ENCODE results near the gene CDH9.

CDH9 gene

GRCh38 chr5:26893078-26893477 lies 145.3 kb downstream of the CDH9 start:
- H3K4me1 ChIP-seq (ENCODE audit: control insufficient read depth in 5 of 5, insufficient read depth in 5 of 5, low read length in 5 of 5) = no peaks in the 10 kb centered on the region
- H3K4me3 ChIP-seq (ENCODE audit: low read depth in 1 of 5, low read length in 5 of 5) = no peak overlapping the region
- no peak overlapping the region for H3K27ac ChIP-seq (ENCODE audit: low read depth, low read length)
- H3K9ac ChIP-seq (ENCODE audit: low read length in 5 of 5) = no peak overlapping the region
- H3K9me3 ChIP-seq (ENCODE audit: control insufficient read depth in 5 of 5, low read length in 5 of 5) = no peaks in the 10 kb centered on the region
- no peaks in the 10 kb centered on the region for H3K36me3 ChIP-seq (ENCODE audit: control insufficient read depth in 5 of 5, insufficient read depth in 5 of 5, low read length in 5 of 5)
- H3K27me3 ChIP-seq (ENCODE audit: control insufficient read depth in 5 of 5, insufficient read depth in 4 of 5, low read length in 5 of 5) = no peaks in the 10 kb centered on the region

DNA sequence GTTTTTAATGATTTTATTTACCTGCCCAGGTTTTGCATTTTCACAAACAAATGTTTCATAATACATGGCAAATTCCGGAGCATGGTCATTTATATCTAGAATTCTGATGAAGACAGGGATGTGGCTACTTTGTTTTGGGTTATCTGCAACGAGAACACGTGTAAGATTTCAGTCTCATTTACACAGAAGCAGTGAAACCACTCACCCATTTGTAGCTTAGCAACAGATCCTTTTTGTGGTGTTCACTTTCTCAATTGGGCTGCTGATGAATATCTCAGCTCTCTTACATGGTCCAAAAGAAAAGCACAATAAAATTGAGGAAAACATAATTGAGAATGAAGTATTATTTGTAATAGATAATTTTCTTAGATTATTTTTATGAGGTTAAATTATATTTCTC lies 148.6 kb downstream of the CDH9 start:
- no peaks in the 10 kb centered on the region for H3K36me3 ChIP-seq (ENCODE audit: control insufficient read depth in 5 of 5, insufficient read depth in 5 of 5, low read length in 5 of 5)
- H3K27me3 ChIP-seq (ENCODE audit: control insufficient read depth in 5 of 5, insufficient read depth in 4 of 5, low read length in 5 of 5) = no peaks in the 10 kb centered on the region
- H3K9ac ChIP-seq (ENCODE audit: low read length in 5 of 5) = no peak overlapping the region
- no peak overlapping the region for H3K4me3 ChIP-seq (ENCODE audit: low read depth in 1 of 5, low read length in 5 of 5)
- no peak overlapping the region for H3K27ac ChIP-seq (ENCODE audit: low read depth, low read length)
- H3K4me1 ChIP-seq (ENCODE audit: control insufficient read depth in 5 of 5, insufficient read depth in 5 of 5, low read length in 5 of 5) = no peaks in the 10 kb centered on the region
- H3K9me3 ChIP-seq (ENCODE audit: control insufficient read depth in 5 of 5, low read length in 5 of 5) = peaks cover 0 to 2% (median 0%) of the 10 kb centered on the region in 5 donors

GRCh38 chr5:26884481-26884880 lies 153.9 kb downstream of the CDH9 start:
- Histone ChIP-seq H3K9me3 (ENCODE audit: control insufficient read depth in 5 of 5, low read length in 5 of 5) (peaks cover 0 to 2% (median 0%) of the 10 kb centered on the region in 5 donors), H3K4me3 (ENCODE audit: low read depth in 1 of 5, low read length in 5 of 5) (no peak overlapping the region), H3K27me3 (ENCODE audit: control insufficient read depth in 5 of 5, insufficient read depth in 4 of 5, low read length in 5 of 5) (no peaks in the 10 kb centered on the region), H3K9ac (ENCODE audit: low read length in 5 of 5) (no peak overlapping the region), H3K27ac (ENCODE audit: low read depth, low read length) (no peak overlapping the region), H3K36me3 (ENCODE audit: control insufficient read depth in 5 of 5, insufficient read depth in 5 of 5, low read length in 5 of 5) (no peaks in the 10 kb centered on the region), H3K4me1 (ENCODE audit: control insufficient read depth in 5 of 5, insufficient read depth in 5 of 5, low read length in 5 of 5) (no peaks in the 10 kb centered on the region)

GRCh38 chr5:26883375-26883774 lies 155.0 kb downstream of the CDH9 start:
- H3K4me3 ChIP-seq (ENCODE audit: low read depth in 1 of 5, low read length in 5 of 5) = no peak overlapping the region
- H3K36me3 ChIP-seq (ENCODE audit: control insufficient read depth in 5 of 5, insufficient read depth in 5 of 5, low read length in 5 of 5) = no peaks in the 10 kb centered on the region
- no peaks in the 10 kb centered on the region for H3K4me1 ChIP-seq (ENCODE audit: control insufficient read depth in 5 of 5, insufficient read depth in 5 of 5, low read length in 5 of 5)
- H3K27me3 ChIP-seq (ENCODE audit: control insufficient read depth in 5 of 5, insufficient read depth in 4 of 5, low read length in 5 of 5) = no peaks in the 10 kb centered on the region
- H3K27ac ChIP-seq (ENCODE audit: low read depth, low read length) = no peak overlapping the region
- peaks cover 0 to 2% (median 0%) of the 10 kb centered on the region in 5 donors for H3K9me3 ChIP-seq (ENCODE audit: control insufficient read depth in 5 of 5, low read length in 5 of 5)
- H3K9ac ChIP-seq (ENCODE audit: low read length in 5 of 5) = no peak overlapping the region

GRCh38 chr5:26881901-26882300 lies 156.5 kb downstream of the CDH9 start:
- no peaks in the 10 kb centered on the region for H3K27me3 ChIP-seq (ENCODE audit: control insufficient read depth in 5 of 5, insufficient read depth in 4 of 5, low read length in 5 of 5)
- H3K4me3 ChIP-seq (ENCODE audit: low read depth in 1 of 5, low read length in 5 of 5) = no peak overlapping the region
- H3K9me3 ChIP-seq (ENCODE audit: control insufficient read depth in 5 of 5, low read length in 5 of 5) = peaks cover 0 to 2% (median 0%) of the 10 kb centered on the region in 5 donors
- no peak overlapping the region for H3K27ac ChIP-seq (ENCODE audit: low read depth, low read length)
- no peaks in the 10 kb centered on the region for H3K4me1 ChIP-seq (ENCODE audit: control insufficient read depth in 5 of 5, insufficient read depth in 5 of 5, low read length in 5 of 5)
- H3K36me3 ChIP-seq (ENCODE audit: control insufficient read depth in 5 of 5, insufficient read depth in 5 of 5, low read length in 5 of 5) = no peaks in the 10 kb centered on the region
- H3K9ac ChIP-seq (ENCODE audit: low read length in 5 of 5) = no peak overlapping the region

DNA sequence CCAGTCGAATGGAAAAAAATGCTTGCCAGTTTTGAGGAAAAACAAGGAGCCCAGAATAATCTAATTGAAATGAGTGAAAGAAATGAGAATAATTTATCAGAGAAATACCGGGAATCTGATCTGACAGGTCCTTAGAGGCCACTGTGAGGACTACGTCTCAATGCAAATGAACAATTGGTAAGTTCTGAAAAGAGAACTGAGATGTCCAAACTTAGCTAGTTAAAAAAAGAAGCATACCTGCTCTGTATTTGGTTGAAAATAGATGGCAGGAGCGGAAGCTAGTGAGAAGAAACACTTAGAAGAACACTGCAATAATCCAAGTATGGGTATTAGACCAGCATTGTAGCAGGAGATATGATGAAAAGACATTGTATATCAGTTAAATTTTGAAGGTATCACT lies 161.2 kb downstream of the CDH9 start:
- H3K4me3 ChIP-seq (ENCODE audit: low read depth in 1 of 5, low read length in 5 of 5) = no peak overlapping the region
- H3K9me3 ChIP-seq (ENCODE audit: control insufficient read depth in 5 of 5, low read length in 5 of 5) = no peaks in the 10 kb centered on the region
- H3K4me1 ChIP-seq (ENCODE audit: control insufficient read depth in 5 of 5, insufficient read depth in 5 of 5, low read length in 5 of 5) = no peaks in the 10 kb centered on the region
- H3K27me3 ChIP-seq (ENCODE audit: control insufficient read depth in 5 of 5, insufficient read depth in 4 of 5, low read length in 5 of 5) = no peaks in the 10 kb centered on the region
- no peak overlapping the region for H3K9ac ChIP-seq (ENCODE audit: low read length in 5 of 5)
- H3K27ac ChIP-seq (ENCODE audit: low read depth, low read length) = no peak overlapping the region
- H3K36me3 ChIP-seq (ENCODE audit: control insufficient read depth in 5 of 5, insufficient read depth in 5 of 5, low read length in 5 of 5) = no peaks in the 10 kb centered on the region

DNA sequence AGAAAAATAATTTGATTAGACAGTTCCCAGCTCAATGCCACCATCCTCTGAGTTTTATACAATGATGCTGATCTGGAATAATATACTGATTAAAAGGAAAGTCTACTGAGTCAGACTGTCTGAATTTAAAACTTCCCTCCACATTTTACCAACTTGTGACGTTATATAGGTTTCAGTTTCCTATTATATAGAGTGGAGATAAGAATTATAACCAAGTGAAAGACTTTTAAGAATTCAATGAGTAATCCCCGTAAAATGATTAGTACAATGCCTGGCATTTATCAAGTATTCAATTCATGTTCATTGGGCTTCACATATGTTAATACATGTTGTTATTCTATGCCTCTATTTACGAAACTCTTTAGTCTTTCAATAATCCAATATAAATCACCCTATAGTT lies 166.0 kb downstream of the CDH9 start:
- Histone ChIP-seq H3K4me3 (ENCODE audit: low read depth in 1 of 5, low read length in 5 of 5) (no peak overlapping the region), H3K27me3 (ENCODE audit: control insufficient read depth in 5 of 5, insufficient read depth in 4 of 5, low read length in 5 of 5) (no peaks in the 10 kb centered on the region), H3K9ac (ENCODE audit: low read length in 5 of 5) (no peak overlapping the region), H3K4me1 (ENCODE audit: control insufficient read depth in 5 of 5, insufficient read depth in 5 of 5, low read length in 5 of 5) (peaks cover 0 to 4% (median 0%) of the 10 kb centered on the region in 5 donors), H3K27ac (ENCODE audit: low read depth, low read length) (no peak overlapping the region), H3K36me3 (ENCODE audit: control insufficient read depth in 5 of 5, insufficient read depth in 5 of 5, low read length in 5 of 5) (no peaks in the 10 kb centered on the region), H3K9me3 (ENCODE audit: control insufficient read depth in 5 of 5, low read length in 5 of 5) (no peaks in the 10 kb centered on the region)

- H3K36me3 ChIP-seq (ENCODE audit: control insufficient read depth in 5 of 5, insufficient read depth in 5 of 5, low read length in 5 of 5) = no peaks in the 10 kb centered on the region
- no peak overlapping the region for H3K27ac ChIP-seq (ENCODE audit: low read depth, low read length)
- no peaks in the 10 kb centered on the region for H3K9me3 ChIP-seq (ENCODE audit: control insufficient read depth in 5 of 5, low read length in 5 of 5)
- peaks cover 0 to 4% (median 0%) of the 10 kb centered on the region in 5 donors for H3K4me1 ChIP-seq (ENCODE audit: control insufficient read depth in 5 of 5, insufficient read depth in 5 of 5, low read length in 5 of 5)
- H3K9ac ChIP-seq (ENCODE audit: low read length in 5 of 5) = no peak overlapping the region
- H3K4me3 ChIP-seq (ENCODE audit: low read depth in 1 of 5, low read length in 5 of 5) = no peak overlapping the region
- H3K27me3 ChIP-seq (ENCODE audit: control insufficient read depth in 5 of 5, insufficient read depth in 4 of 5, low read length in 5 of 5) = no peaks in the 10 kb centered on the region
Measured at GRCh38 chr5:26869781-26870180, 168.6 kb downstream of the CDH9 start.

DNA sequence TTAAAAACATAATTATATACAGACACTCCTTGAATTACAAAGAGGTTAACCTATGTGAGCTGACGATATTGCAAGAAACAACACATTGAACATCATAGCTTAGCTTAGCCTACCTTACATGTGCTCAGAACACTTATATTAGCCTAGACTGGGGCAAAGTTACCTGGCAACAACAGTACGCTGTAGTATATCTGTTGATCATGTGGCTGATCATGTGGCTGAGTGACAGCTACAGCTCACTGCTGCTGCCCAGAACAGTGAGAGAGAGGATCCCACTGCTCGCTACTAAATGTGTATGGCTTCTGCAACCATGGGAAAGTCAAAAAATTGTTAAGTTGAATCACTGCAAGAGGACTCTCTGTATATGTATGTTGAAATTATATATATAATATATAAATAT lies 169.9 kb downstream of the CDH9 start:
- Histone ChIP-seq H3K27ac (ENCODE audit: low read depth, low read length) (no peak overlapping the region), H3K9me3 (ENCODE audit: control insufficient read depth in 5 of 5, low read length in 5 of 5) (no peaks in the 10 kb centered on the region), H3K4me1 (ENCODE audit: control insufficient read depth in 5 of 5, insufficient read depth in 5 of 5, low read length in 5 of 5) (peaks cover 0 to 4% (median 0%) of the 10 kb centered on the region in 5 donors), H3K27me3 (ENCODE audit: control insufficient read depth in 5 of 5, insufficient read depth in 4 of 5, low read length in 5 of 5) (no peaks in the 10 kb centered on the region), H3K36me3 (ENCODE audit: control insufficient read depth in 5 of 5, insufficient read depth in 5 of 5, low read length in 5 of 5) (no peaks in the 10 kb centered on the region), H3K4me3 (ENCODE audit: low read depth in 1 of 5, low read length in 5 of 5) (no peak overlapping the region), H3K9ac (ENCODE audit: low read length in 5 of 5) (no peak overlapping the region)

DNA sequence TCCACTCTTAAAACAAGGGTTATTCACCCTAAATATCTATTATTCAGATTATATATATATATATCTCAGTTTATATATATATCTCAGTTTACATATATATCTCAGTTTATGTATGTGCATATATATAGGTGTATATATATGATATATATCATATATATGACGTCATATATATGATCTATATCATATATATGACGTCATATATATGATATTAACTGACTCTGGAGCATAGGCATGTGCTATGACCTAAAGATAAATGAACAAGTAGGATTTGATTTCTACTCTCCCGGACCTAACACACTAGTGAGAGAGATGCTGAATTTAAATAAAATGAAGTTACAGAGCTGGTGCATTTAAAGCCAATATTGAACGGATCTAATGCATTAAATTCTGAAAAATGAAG lies 174.3 kb downstream of the CDH9 start:
- no peak overlapping the region for H3K4me3 ChIP-seq (ENCODE audit: low read depth in 1 of 5, low read length in 5 of 5)
- no peaks in the 10 kb centered on the region for H3K27me3 ChIP-seq (ENCODE audit: control insufficient read depth in 5 of 5, insufficient read depth in 4 of 5, low read length in 5 of 5)
- no peak overlapping the region for H3K9ac ChIP-seq (ENCODE audit: low read length in 5 of 5)

DNA sequence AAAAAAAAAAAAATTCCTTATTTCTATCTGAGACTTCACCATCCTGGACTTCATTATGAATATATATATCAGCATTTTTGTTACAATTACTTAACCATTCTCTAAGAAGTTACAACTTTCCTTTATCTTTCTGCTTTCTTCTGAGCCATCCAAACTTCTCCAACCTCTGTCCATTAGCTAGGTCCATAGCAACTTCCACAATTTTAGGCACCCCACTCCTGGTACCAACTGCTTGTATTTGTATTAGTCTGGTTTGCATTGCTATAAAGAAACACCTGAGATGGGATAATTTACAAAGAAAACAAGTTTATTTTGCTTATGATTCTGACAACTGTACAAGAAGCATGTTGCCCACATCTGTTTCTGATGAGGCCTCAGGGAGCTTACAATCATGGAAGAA lies 182.1 kb downstream of the CDH9 start:
- no peak overlapping the region for H3K27ac ChIP-seq (ENCODE audit: low read depth, low read length)
- H3K9me3 ChIP-seq (ENCODE audit: control insufficient read depth in 5 of 5, low read length in 5 of 5) = peaks cover 0 to 24% (median 18%) of the 10 kb centered on the region in 5 donors
- H3K9ac ChIP-seq (ENCODE audit: low read length in 5 of 5) = no peak overlapping the region
- H3K4me3 ChIP-seq (ENCODE audit: low read depth in 1 of 5, low read length in 5 of 5) = peak overlapping the region in 2 of 5 donors; percentile 2 to 7
- no peaks in the 10 kb centered on the region for H3K4me1 ChIP-seq (ENCODE audit: control insufficient read depth in 5 of 5, insufficient read depth in 5 of 5, low read length in 5 of 5)
- H3K36me3 ChIP-seq (ENCODE audit: control insufficient read depth in 5 of 5, insufficient read depth in 5 of 5, low read length in 5 of 5) = no peaks in the 10 kb centered on the region
- H3K27me3 ChIP-seq (ENCODE audit: control insufficient read depth in 5 of 5, insufficient read depth in 4 of 5, low read length in 5 of 5) = no peaks in the 10 kb centered on the region

More for the DNA sequence above, 174.3 kb downstream of the CDH9 start:
- no peaks in the 10 kb centered on the region for H3K4me1 ChIP-seq (ENCODE audit: control insufficient read depth in 5 of 5, insufficient read depth in 5 of 5, low read length in 5 of 5)
- H3K9me3 ChIP-seq (ENCODE audit: control insufficient read depth in 5 of 5, low read length in 5 of 5) = peaks cover 0 to 2% (median 0%) of the 10 kb centered on the region in 5 donors
- no peaks in the 10 kb centered on the region for H3K36me3 ChIP-seq (ENCODE audit: control insufficient read depth in 5 of 5, insufficient read depth in 5 of 5, low read length in 5 of 5)
- no peak overlapping the region for H3K27ac ChIP-seq (ENCODE audit: low read depth, low read length)

Data from subcutaneous abdominal adipose tissue (tissue), 5 donors.